B cell (primary cell): ENCODE data around the gene CATSPERZ. TPM values are rescaled to one million over a fixed set of nuclear protein-coding genes. Genes with fewer than 3 reads are reported as not detected.

Experiments
- ATAC-seq: fragments of 200-7000 bp; cut with Tn5 transposase; one replicate; pipeline ENCODE4 v1.10.0; 2021; ENCODE audit warnings: low read depth, mild to moderate bottlenecking, moderate number of reproducible peaks, moderate library complexity
- CTCF ChIA-PET: fragments of 350-600 bp; sonication (Branson Sonifier 250); formaldehyde crosslinking; loops from one replicate; lab custom pipeline; 2021; ENCODE audit warnings: antibody characterized with exemption, inconsistent platforms; lab: Charles Lee
- POLR2A ChIA-PET: fragments of 350-600 bp; sonication (Branson Sonifier 250); formaldehyde crosslinking; loops from one replicate; lab custom pipeline; 2021; ENCODE audit warnings: antibody characterized with exemption; lab: Charles Lee
- DNase-seq: peaks from one replicate; pipeline ENCODE4 v3.0.0; 2013
- H2AFZ ChIP-seq: 2 replicates; pipeline ENCODE4 v1.6.1; 2012; ENCODE audit warnings: mild to moderate bottlenecking, low read depth, low read length; ENCODE audit not compliant: insufficient read depth, poor library complexity, severe bottlenecking
- H3K27ac ChIP-seq, 2 donors: 1 replicate in 1 of 2; 2 replicates in 1 of 2; pipeline ENCODE4 v1.5.1; 2012 to 2013; ENCODE audit warnings: low read length in 2 of 2, mild to moderate bottlenecking in 2 of 2, moderate library complexity in 1 of 2
- H3K27me3 ChIP-seq, 4 experiments: fragments of 200-600 bp in 1 of 4; sonication (generic) in 1 of 4; replicated peaks in 1 of 4; 1 replicate in 2 of 4; 2 replicates in 2 of 4; pipeline versions ENCODE4 v1.6.1 to v1.7.0; 2013 to 2016; ENCODE audit warnings: low read length in 3 of 4, mild to moderate bottlenecking in 2 of 4, mixed read lengths in 1 of 4, moderate library complexity in 1 of 4; ENCODE audit not compliant: insufficient read depth in 4 of 4, control insufficient read depth in 3 of 4; ENCODE audit errors: control extremely low read depth in 1 of 4
- H3K36me3 ChIP-seq, 2 experiments: replicated peaks in 1 of 2; 1 replicate in 1 of 2; 2 replicates in 1 of 2; pipeline versions ENCODE4 v1.6.1 to v1.7.1; 2013; ENCODE audit warnings: low read length in 1 of 2; ENCODE audit not compliant: insufficient read depth in 2 of 2, control insufficient read depth in 1 of 2; ENCODE audit errors: control extremely low read depth in 1 of 2, extremely low read depth in 1 of 2
- H3K4me1 ChIP-seq, 2 donors: fragments of 200-600 bp in 1 of 2; sonication (generic) in 1 of 2; 1 replicate in 1 of 2; 2 replicates in 1 of 2; pipeline versions ENCODE4 v1.5.1 to v1.6.1; 2013 to 2017; ENCODE audit warnings: low read length in 2 of 2; ENCODE audit not compliant: control insufficient read depth in 2 of 2, insufficient read depth in 2 of 2
- H3K4me2 ChIP-seq: replicated peaks from 2 replicates; pipeline ENCODE3; 2012; ENCODE audit warnings: mild to moderate bottlenecking, low read depth, low read length; ENCODE audit not compliant: poor library complexity, severe bottlenecking
- H3K4me3 ChIP-seq, 5 experiments: fragments of 200-600 bp in 1 of 5; sonication (generic) in 1 of 5; 1 replicate in 3 of 5; 2 replicates in 2 of 5; pipeline versions ENCODE4 v1.5.1 to v1.7.0; 2011 to 2016; ENCODE audit warnings: low read length in 4 of 5, mild to moderate bottlenecking in 4 of 5, low read depth in 2 of 5, control low read depth in 1 of 5, moderate library complexity in 1 of 5; ENCODE audit not compliant: insufficient read depth in 1 of 5; ENCODE audit errors: control extremely low read depth in 1 of 5, extremely low read depth in 1 of 5
- H3K79me2 ChIP-seq: fragments of 200-600 bp; sonication (generic); one replicate; pipeline ENCODE4 v1.6.0; 2016; ENCODE audit warnings: low read length; ENCODE audit not compliant: control insufficient read depth, insufficient read depth
- H3K9ac ChIP-seq: fragments of 200-600 bp; sonication (generic); 2 replicates; pipeline ENCODE4 v1.6.1; 2017; ENCODE audit warnings: mild to moderate bottlenecking, low read length, moderate library complexity
- H3K9me3 ChIP-seq, 3 donors: one replicate each; pipeline versions ENCODE4 v1.6.1 to v1.7.1; 2013; ENCODE audit warnings: low read length in 2 of 3; ENCODE audit not compliant: control insufficient read depth in 2 of 3, insufficient read depth in 1 of 3; ENCODE audit errors: control extremely low read depth in 1 of 3
- H4K20me1 ChIP-seq: 2 replicates; pipeline ENCODE4 v1.6.0; 2012; ENCODE audit warnings: mild to moderate bottlenecking, low read length; ENCODE audit not compliant: insufficient read depth, control insufficient read depth, poor library complexity, severe bottlenecking
- H3K27ac Mint-ChIP-seq: one replicate; pipeline ENCODE4 v1.8.0; 2021; ENCODE audit warnings: mixed read lengths
- H3K27me3 Mint-ChIP-seq: one replicate; pipeline ENCODE4 v1.8.0; 2021; ENCODE audit warnings: mixed read lengths
- H3K4me1 Mint-ChIP-seq: one replicate; pipeline ENCODE4 v1.8.0; 2021; ENCODE audit warnings: mixed read lengths
- H3K4me3 Mint-ChIP-seq: one replicate; pipeline ENCODE4 v1.8.0; 2021; ENCODE audit warnings: mixed read lengths
- H3K9me3 Mint-ChIP-seq: one replicate; pipeline ENCODE4 v1.8.0; 2022; ENCODE audit warnings: mixed read lengths; ENCODE audit not compliant: insufficient read depth
- EZH2 ChIP-seq: IDR thresholded peaks from 2 replicates; pipeline ENCODE4 v1.6.1; 2012; ENCODE audit warnings: borderline replicate concordance, low read depth, mild to moderate bottlenecking, moderate library complexity, low read length; ENCODE audit not compliant: insufficient read depth, poor library complexity, severe bottlenecking
- WGBS: methylation state at CpG from one replicate; pipeline ENCODE4 v1.1.5; 2013; ENCODE audit warnings: missing lambda C conversion rate; ENCODE audit not compliant: insufficient coverage; 5-methylcytosine and 5-hydroxymethylcytosine counted together
- intact Hi-C: fragments of 100-400 bp; cut with micrococcal nuclease; formaldehyde crosslinking; loops from one replicate; pipeline ENCODE4 v1.10.0; 2022
- polyA plus RNA-seq: library from polyadenylated mRNA; depleted of rRNA; stranded (reverse); fragments of >200 nt; gene quantifications from 2 replicates; pipeline ENCODE4 v1.2.3, GENCODE V29; 2012
- total RNA-seq, 2 donors: library from RNA; stranded (reverse); fragments of 120-200 nt in 1 of 2; gene quantifications; 1 replicate in 1 of 2; 2 replicates in 1 of 2; pipeline versions ENCODE4 v1.2.3 to v1.2.4, GENCODE V29; 2013 to 2022
- TF ChIP-seq, protein P1 (sequence below): fragments of 200-600 bp; IDR thresholded peaks from one replicate; pipeline ENCODE4 v1.8.0; 2022; ENCODE audit warnings: antibody characterized with exemption, mild to moderate bottlenecking

CATSPERZ gene
- total and polyA plus RNA-seq, 2 donors (not counting 1 experiment from before 2014, with no cell fraction given): 0.39 TPM; not detected in 1

DNA sequence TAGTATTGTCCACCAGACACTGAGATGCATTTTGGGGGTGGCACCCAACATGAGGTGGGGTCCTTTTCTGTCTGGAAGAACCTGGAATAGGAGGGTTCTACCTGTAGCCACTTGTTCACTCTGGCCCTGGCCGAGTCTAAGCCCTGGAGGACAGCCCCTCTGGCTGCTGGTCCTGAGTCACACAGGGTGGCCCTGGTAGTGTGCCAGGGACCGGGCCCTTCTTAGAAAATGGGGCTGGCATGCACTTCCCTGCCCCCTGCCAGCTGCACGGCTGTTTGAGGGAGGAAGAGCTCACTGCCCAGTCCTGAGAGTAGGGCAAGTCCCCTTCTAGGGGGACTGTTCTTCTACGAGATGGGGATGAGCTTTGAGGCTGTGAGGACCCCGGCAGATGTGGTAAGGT lies 46.7 kb upstream of the CATSPERZ start:
- no peak overlapping the region for H3K4me2 ChIP-seq
- H3K9me3 Mint-ChIP-seq: no peaks in the 10 kb centered on the region
- peak overlapping the region; percentile 41 for H3K4me3 Mint-ChIP-seq

GRCh38 chr11:64254326-64254725 lies 45.8 kb upstream of the CATSPERZ start:
- intact Hi-C loops: no loop called here
- H3K4me1 Mint-ChIP-seq: peaks cover 17% of the 10 kb centered on the region
- WGBS: 96% methylated on average over 7 of the region's 7 CpGs

More for the DNA sequence above, 46.7 kb upstream of the CATSPERZ start:
- Histone ChIP-seq H4K20me1 (no peaks in the 10 kb centered on the region), H3K4me3 (no peak overlapping the region), H2AFZ (no peak overlapping the region), H3K9me3 (no peaks in the 10 kb centered on the region), H3K27me3 (no peaks in the 10 kb centered on the region), H3K36me3 (no peaks in the 10 kb centered on the region), H3K79me2 (peaks cover 4% of the 10 kb centered on the region), H3K4me1 (peaks cover 17 to 23% of the 10 kb centered on the region in 2 donors), H3K27ac (no peak overlapping the region), H3K9ac (no peak overlapping the region)
- ChIA-PET POLR2A (no interaction called here), CTCF (interaction anchor here (0.6 to 0.7 kb wide), 2 partner anchors 21 to 31 kb away, joined by 3 read pairs; partner anchors contain the start of gene BAD)
- no peak for DNase-seq
- 85% methylated on average over 5 of the region's 5 CpGs for WGBS
- Mint-ChIP-seq H3K27me3 (no peaks in the 10 kb centered on the region), H3K4me1 (peaks cover 17% of the 10 kb centered on the region), H3K27ac (no peak overlapping the region)
- intact Hi-C loops: no loop called here
- no peak for TF ChIP-seq EZH2
- TF ChIP-seq, protein P1, sequence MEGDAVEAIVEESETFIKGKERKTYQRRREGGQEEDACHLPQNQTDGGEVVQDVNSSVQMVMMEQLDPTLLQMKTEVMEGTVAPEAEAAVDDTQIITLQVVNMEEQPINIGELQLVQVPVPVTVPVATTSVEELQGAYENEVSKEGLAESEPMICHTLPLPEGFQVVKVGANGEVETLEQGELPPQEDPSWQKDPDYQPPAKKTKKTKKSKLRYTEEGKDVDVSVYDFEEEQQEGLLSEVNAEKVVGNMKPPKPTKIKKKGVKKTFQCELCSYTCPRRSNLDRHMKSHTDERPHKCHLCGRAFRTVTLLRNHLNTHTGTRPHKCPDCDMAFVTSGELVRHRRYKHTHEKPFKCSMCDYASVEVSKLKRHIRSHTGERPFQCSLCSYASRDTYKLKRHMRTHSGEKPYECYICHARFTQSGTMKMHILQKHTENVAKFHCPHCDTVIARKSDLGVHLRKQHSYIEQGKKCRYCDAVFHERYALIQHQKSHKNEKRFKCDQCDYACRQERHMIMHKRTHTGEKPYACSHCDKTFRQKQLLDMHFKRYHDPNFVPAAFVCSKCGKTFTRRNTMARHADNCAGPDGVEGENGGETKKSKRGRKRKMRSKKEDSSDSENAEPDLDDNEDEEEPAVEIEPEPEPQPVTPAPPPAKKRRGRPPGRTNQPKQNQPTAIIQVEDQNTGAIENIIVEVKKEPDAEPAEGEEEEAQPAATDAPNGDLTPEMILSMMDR: no peak
- no peak for ATAC-seq

More at GRCh38 chr11:64254326-64254725, 45.8 kb upstream of the CATSPERZ start:
- ATAC-seq: no peak
- no peak for DNase-seq
- Histone ChIP-seq H3K36me3 (no peaks in the 10 kb centered on the region), H3K9me3 (no peaks in the 10 kb centered on the region), H3K27ac (no peak overlapping the region), H3K79me2 (peaks cover 4% of the 10 kb centered on the region), H3K9ac (no peak overlapping the region), H3K27me3 (no peaks in the 10 kb centered on the region), H3K4me3 (no peak overlapping the region), H3K4me2 (no peak overlapping the region), H4K20me1 (no peaks in the 10 kb centered on the region), H2AFZ (no peak overlapping the region), H3K4me1 (peaks cover 17 to 23% of the 10 kb centered on the region in 2 donors)
- TF ChIP-seq, protein P1: no peak
- TF ChIP-seq EZH2: no peak
- ChIA-PET POLR2A (no interaction called here), CTCF (interaction anchor here (0.7 kb wide), 1 partner anchor 31 kb away, joined by 3 read pairs; the partner anchor contains the start of gene BAD)
- Mint-ChIP-seq H3K9me3 (no peaks in the 10 kb centered on the region), H3K4me3 (no peak overlapping the region), H3K27ac (no peak overlapping the region), H3K27me3 (no peaks in the 10 kb centered on the region)
